Prostate gland (tissue), 2 donors: Measurements from ENCODE around the gene KIAA1755. TPM values are rescaled to one million over a fixed set of nuclear protein-coding genes. Genes with fewer than 3 reads are reported as not detected.

Source experiments
- DNase-seq: peaks from one replicate; pipeline ENCODE4 v3.0.0-alpha.2; 2019; ENCODE audit warnings: low spot score
- H3K27ac ChIP-seq, 2 donors: fragments of 200-600 bp; sonication (generic); 2 replicates each; pipeline ENCODE4 v1.5.1; 2017 to 2019
- H3K27me3 ChIP-seq: fragments of 200-600 bp; sonication (generic); replicated peaks from 2 replicates; pipeline ENCODE4 v1.5.1; 2019; ENCODE audit not compliant: insufficient read depth
- H3K36me3 ChIP-seq, 2 donors: fragments of 200-600 bp; sonication (generic); 1 replicate in 1 of 2; 2 replicates in 1 of 2; pipeline versions ENCODE4 v1.5.1 to v1.8.1; 2017 to 2019
- H3K4me1 ChIP-seq: fragments of 200-600 bp; sonication (generic); replicated peaks from 2 replicates; pipeline ENCODE4 v1.5.1; 2019
- H3K4me3 ChIP-seq, 2 donors: fragments of 200-600 bp; sonication (generic); 2 replicates each; pipeline ENCODE4 v1.5.1; 2017 to 2019
- H3K9me3 ChIP-seq: fragments of 200-600 bp; sonication (generic); 2 replicates; pipeline ENCODE4 v1.5.1; 2017
- POLR2A ChIP-seq: fragments of 450-650 bp; IDR thresholded peaks from one replicate; pipeline ENCODE4 v1.6.1; 2016; ENCODE audit warnings: antibody characterized with exemption, mild to moderate bottlenecking
- POLR2AphosphoS5 ChIP-seq: sonication (generic); formaldehyde crosslinking; IDR thresholded peaks from one replicate; pipeline ENCODE4 v1.6.1; 2017; ENCODE audit warnings: antibody characterized with exemption
- WGBS: methylation state at CpG from one replicate; pipeline ENCODE4 v1.1.5; 2018; 5-methylcytosine and 5-hydroxymethylcytosine counted together
- intact Hi-C: fragments of 100-400 bp; cut with DNase I; formaldehyde crosslinking; loops from one replicate; pipeline ENCODE4 v1.14.2; 2022
- total RNA-seq, 2 donors: library from RNA; depleted of rRNA; stranded (reverse); fragments of >200 nt; gene quantifications; one replicate each; pipeline ENCODE4 v1.1.0, GENCODE V29; 2016
- TF ChIP-seq, protein P1 (sequence below), 4 experiments: fragments of 200-600 bp in 2 of 4; fragments of 450-650 bp in 2 of 4; sonication (generic) in 2 of 4; IDR thresholded peaks; 1 replicate in 3 of 4; 2 replicates in 1 of 4; pipeline ENCODE4 v1.5.1; 2016 to 2019; ENCODE audit warnings: antibody characterized with exemption in 4 of 4, mild to moderate bottlenecking in 2 of 4, moderate library complexity in 2 of 4

KIAA1755 gene
- total RNA-seq, 2 donors from 2014 or later: 5.0 to 10.8 TPM

DNA sequence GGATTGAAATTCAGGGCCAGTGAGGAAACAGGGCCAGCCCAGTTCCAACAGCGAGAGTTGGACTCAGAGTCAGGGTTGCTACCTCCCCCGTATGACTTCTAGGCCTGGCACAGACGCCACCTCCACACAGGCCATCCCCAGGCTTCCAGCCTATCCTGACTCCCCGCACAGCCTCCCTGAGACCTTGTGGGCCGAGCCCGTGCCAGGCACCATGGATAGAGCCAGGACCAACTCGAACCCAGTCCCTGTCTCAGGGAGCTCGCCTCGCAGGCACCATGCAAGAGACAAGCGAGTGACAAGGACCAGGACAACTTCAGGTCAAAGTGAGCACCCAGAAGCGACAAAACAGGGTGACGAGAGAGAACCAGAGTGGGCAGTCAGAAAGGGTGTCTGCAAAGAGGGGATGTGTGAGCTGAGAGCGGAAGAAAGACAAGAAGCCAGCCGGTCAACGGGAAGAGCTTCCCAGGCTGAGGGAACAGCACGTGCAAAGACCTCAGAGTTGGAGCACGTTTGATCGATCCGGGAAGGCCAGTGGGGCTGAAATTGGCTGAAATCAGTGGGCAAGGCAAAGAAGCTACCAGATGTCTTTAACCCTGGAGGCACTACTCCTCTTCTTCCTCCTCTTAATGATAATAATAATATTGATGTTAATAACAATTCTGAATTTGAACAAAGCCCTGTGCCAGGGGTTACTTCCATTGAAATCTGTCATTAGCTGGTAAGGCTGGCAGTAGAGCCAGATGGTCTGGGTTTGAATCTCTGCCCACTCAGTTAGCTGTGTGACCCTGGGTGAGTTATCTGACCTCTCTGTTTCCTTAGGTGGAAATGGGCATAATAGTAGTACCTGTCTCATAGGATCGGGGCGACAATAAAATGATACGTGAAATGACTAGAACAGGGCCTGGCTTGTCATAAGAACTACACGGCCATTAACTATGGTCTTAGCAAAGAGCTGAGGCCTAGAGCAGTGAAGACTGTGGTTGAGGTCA is 45.0 kb downstream of the KIAA1755 start:
- WGBS: 93% methylated on average over 21 of the region's 23 CpGs
- intact Hi-C loops: no loop called here
- Histone ChIP-seq H3K27me3 (no peaks in the 10 kb centered on the region), H3K4me1 (no peaks in the 10 kb centered on the region), H3K4me3 (no peak overlapping the region), H3K36me3 (no peaks in the 10 kb centered on the region), H3K27ac (no peak overlapping the region), H3K9me3 (no peaks in the 10 kb centered on the region)
- TF ChIP-seq, protein P1, sequence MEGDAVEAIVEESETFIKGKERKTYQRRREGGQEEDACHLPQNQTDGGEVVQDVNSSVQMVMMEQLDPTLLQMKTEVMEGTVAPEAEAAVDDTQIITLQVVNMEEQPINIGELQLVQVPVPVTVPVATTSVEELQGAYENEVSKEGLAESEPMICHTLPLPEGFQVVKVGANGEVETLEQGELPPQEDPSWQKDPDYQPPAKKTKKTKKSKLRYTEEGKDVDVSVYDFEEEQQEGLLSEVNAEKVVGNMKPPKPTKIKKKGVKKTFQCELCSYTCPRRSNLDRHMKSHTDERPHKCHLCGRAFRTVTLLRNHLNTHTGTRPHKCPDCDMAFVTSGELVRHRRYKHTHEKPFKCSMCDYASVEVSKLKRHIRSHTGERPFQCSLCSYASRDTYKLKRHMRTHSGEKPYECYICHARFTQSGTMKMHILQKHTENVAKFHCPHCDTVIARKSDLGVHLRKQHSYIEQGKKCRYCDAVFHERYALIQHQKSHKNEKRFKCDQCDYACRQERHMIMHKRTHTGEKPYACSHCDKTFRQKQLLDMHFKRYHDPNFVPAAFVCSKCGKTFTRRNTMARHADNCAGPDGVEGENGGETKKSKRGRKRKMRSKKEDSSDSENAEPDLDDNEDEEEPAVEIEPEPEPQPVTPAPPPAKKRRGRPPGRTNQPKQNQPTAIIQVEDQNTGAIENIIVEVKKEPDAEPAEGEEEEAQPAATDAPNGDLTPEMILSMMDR (IDR thresholded peaks at IDR 0.05): no peak
- TF ChIP-seq POLR2A (no peak), POLR2AphosphoS5 (no peak)
- no peak for DNase-seq

DNA sequence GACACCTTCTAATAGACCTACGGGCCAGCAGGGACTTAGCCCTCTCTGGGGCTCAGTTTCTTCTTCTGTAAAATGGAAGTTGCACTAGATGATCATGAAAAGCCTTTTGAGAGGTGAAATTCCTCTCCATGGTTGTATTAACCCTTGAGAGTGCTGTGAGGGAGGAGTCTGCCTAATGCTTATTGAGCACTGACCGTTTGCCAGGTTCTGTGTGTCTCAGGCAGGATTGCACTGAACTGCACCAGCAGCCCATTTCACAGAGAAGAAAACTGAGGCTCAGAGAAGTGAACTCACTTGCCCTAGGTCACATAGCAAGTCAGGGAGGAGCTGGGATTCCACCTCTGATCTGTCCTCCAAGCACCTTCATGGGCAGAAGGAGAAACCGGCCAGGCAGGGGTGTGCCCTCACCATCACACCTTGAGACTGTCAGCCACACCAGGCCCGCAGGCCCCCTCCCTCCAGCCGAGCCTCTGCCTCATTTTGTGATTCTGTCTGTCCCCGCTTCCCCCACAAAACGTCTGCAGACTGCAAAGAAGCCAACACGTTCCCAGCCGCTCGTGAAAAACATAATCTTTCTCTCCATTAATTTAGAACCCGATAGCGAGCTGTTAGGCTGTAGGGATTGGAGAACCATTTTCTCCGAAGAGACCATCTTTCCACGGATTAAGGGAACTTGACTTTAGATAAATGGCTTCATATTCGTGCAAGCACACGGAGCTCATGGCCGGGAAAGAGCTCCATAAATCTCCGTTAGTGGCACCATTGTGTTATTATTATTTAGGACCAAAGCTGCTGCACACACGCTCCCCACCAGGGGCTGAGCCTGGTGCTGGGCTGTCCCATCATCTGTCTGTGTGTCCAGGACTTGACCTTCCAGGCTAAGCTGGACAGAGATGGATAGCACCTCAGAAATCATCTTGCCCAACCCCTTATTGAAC is 46.0 kb downstream of the KIAA1755 start:
- TF ChIP-seq, protein P1 (IDR thresholded peaks at IDR 0.05): no peak
- TF ChIP-seq POLR2A (no peak), POLR2AphosphoS5 (no peak)
- no peaks in the 10 kb centered on the region for H3K9me3 ChIP-seq
- 60% methylated on average over 19 of the region's 19 CpGs for WGBS
- H3K4me1 ChIP-seq: no peaks in the 10 kb centered on the region
- H3K36me3 ChIP-seq: no peaks in the 10 kb centered on the region
- H3K27me3 ChIP-seq: no peaks in the 10 kb centered on the region
- DNase-seq: no peak
- intact Hi-C loops: no loop called here
- H3K27ac ChIP-seq: no peak overlapping the region
- H3K4me3 ChIP-seq: no peak overlapping the region

DNA sequence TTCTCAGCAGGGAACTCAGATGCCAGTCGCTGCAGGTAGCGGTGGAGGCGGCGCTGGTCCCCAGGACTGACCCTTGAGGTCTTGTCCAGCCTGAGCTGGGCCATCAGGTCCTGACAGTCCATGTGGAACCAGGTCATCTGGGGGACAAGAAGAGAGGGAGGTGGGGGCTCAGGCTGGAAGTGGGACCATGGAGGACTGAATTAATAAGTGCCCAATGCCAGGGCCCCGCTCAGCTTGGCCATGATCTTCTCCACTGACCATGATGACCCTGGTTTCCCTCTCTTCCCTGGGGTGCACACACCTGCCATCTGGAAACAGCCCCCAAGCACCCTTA is 47.0 kb downstream of the KIAA1755 start:
- DNase-seq: no peak
- intact Hi-C loops: no loop called here
- H3K4me1 ChIP-seq: no peaks in the 10 kb centered on the region
- no peaks in the 10 kb centered on the region for H3K27me3 ChIP-seq
- no peak overlapping the region for H3K4me3 ChIP-seq
- no peaks in the 10 kb centered on the region for H3K36me3 ChIP-seq
- WGBS: 94% methylated on average over 5 of the region's 5 CpGs
- H3K27ac ChIP-seq: no peak overlapping the region
- no peaks in the 10 kb centered on the region for H3K9me3 ChIP-seq
- TF ChIP-seq POLR2AphosphoS5 (no peak), POLR2A (no peak)
- TF ChIP-seq, protein P1 (IDR thresholded peaks at IDR 0.05): no peak

DNA sequence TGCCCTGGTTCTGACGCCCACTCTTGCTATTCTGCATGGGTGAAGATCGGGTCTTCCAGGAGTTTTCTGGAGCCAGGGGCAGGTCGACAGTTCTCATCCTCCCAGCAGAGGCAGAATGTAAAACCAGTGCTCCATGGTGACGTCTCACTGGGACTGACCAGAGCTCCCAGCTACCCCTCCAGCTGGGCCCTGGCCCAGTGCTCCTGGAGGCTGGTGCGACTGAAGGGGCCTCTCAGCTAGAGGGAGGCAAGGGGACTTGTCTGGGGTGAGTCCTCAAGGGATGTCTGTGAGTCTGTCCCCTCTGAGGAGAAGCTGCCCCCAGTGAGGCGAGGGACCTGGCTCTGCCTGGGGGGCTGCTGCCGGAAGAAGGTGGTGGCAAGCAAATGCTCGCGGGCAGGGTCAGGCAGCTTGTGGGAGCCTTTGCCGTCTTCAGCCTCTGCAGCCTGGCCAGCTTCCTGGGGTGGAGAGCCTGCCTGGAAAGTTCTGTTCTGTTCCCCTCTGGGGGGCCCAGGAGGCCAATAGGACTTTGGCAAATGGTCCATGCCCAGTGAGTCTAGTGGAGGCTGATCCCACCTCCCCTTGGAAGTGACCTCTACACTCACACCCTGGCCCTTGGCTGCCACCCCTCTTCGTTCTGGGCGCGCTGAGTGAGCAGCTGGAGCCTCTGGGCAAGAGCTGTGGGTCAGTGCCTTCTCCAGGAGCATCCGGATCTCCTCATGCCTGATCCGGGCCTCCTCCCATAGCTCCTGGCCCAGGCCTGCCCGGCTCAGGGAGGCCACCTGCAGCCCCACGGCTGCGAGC is 47.5 kb downstream of the KIAA1755 start:
- Histone ChIP-seq H3K4me3 (no peak overlapping the region), H3K27me3 (no peaks in the 10 kb centered on the region), H3K36me3 (no peaks in the 10 kb centered on the region), H3K27ac (peak overlapping the region in 1 of 2 donors; percentile 0), H3K4me1 (no peaks in the 10 kb centered on the region), H3K9me3 (no peaks in the 10 kb centered on the region)
- 62% methylated on average over 18 of the region's 18 CpGs for WGBS
- intact Hi-C loops: no loop called here
- DNase-seq: no peak
- TF ChIP-seq POLR2AphosphoS5 (no peak), POLR2A (no peak)
- TF ChIP-seq, protein P1 (IDR thresholded peaks at IDR 0.05): no peak
